Endothelial cell of umbilical vein (primary cell): Measurements from ENCODE around the gene HNRNPK.

Experiments used
- CTCF ChIP-seq, 2 donors: IDR thresholded peaks; 1 replicate in 1 of 2; 2 replicates in 1 of 2; pipeline ENCODE4 v1.5.1; 2011; ENCODE audit warnings: low read length in 2 of 2, mild to moderate bottlenecking in 2 of 2, moderate library complexity in 2 of 2, control low read depth in 1 of 2, inconsistent platforms in 1 of 2, low read depth in 1 of 2; ENCODE audit not compliant: insufficient read depth in 1 of 2; ENCODE audit errors: extremely low read depth in 1 of 2
- EZH2 ChIP-seq: IDR thresholded peaks from 2 replicates; pipeline ENCODE4 v1.6.1; 2012; ENCODE audit warnings: borderline replicate concordance, low read depth, mild to moderate bottlenecking, moderate library complexity, low read length, inconsistent platforms; ENCODE audit not compliant: severe bottlenecking
- MAX ChIP-seq: IDR thresholded peaks from 2 replicates; pipeline ENCODE4 v1.6.1; 2011; ENCODE audit not compliant: insufficient read depth, insufficient read length
- MYC ChIP-seq: IDR thresholded peaks from one replicate; pipeline ENCODE4 v1.6.1; 2011; ENCODE audit warnings: mild to moderate bottlenecking, low read depth, low read length
- POLR2A ChIP-seq: IDR thresholded peaks from 2 replicates; pipeline ENCODE4 v1.6.1; 2012; ENCODE audit warnings: low read depth, mild to moderate bottlenecking, control low read depth, low read length
- POLR2AphosphoS5 ChIP-seq: IDR thresholded peaks from 2 replicates; pipeline ENCODE4 v1.6.1; 2012; ENCODE audit warnings: low read depth, mild to moderate bottlenecking, control low read depth, low read length, moderate library complexity; ENCODE audit not compliant: insufficient read depth

GRCh38 chr9:83971485-83971884, 8.5 kb downstream of the HNRNPK start:
- no peak for TF ChIP-seq CTCF (IDR thresholded peaks at IDR 0.05; ENCODE audit: extremely low read depth in 1 of 2, insufficient read depth in 1 of 2, low read depth in 1 of 2, low read length in 2 of 2)
- TF ChIP-seq EZH2, result no peak
- TF ChIP-seq MAX, result no peak
- no peak for TF ChIP-seq MYC
- TF ChIP-seq POLR2AphosphoS5, result no peak
- no peak for TF ChIP-seq POLR2A
